SK-N-SH (cell line): ENCODE data around the gene RAG2. TPM values are rescaled to one million over a fixed set of nuclear protein-coding genes. Genes with fewer than 3 reads are reported as not detected.

Experiments used
- CTCF ChIA-PET: fragments of 300-600, 350-600 bp; formaldehyde crosslinking; extraction: SDS; loops from one replicate; lab custom pipeline; 2021; lab: Yijun Ruan, JAX
- POLR2A ChIA-PET: fragments of 350-600 bp; sonication (Branson Sonifier 250); formaldehyde crosslinking; extraction: SDS; loops from one replicate; lab custom pipeline; 2020; ENCODE audit warnings: antibody characterized with exemption, inconsistent platforms; lab: Yijun Ruan, JAX
- DNase-seq: peaks from one replicate; pipeline ENCODE4 v3.0.0; 2012
- H2AFZ ChIP-seq: fragments of 200-600 bp; sonication (generic); 2 replicates; pipeline ENCODE4 v1.8.1; 2016; ENCODE audit warnings: antibody characterized with exemption, mild to moderate bottlenecking, low read depth
- H3F3A ChIP-seq: fragments of 200-600 bp; sonication (generic); replicated peaks from 2 replicates; pipeline ENCODE3; 2016; ENCODE audit warnings: antibody characterized with exemption, mild to moderate bottlenecking; ENCODE audit not compliant: insufficient read depth
- H3K27ac ChIP-seq, 2 experiments: fragments of 200-500 bp in 1 of 2; fragments of 200-600 bp in 1 of 2; sonication (Bioruptor generic) in 1 of 2; sonication (generic), shearing (Covaris generic) in 1 of 2; 2 replicates each; pipeline versions ENCODE4 v1.5.1 to v1.6.1; 2014 to 2016; ENCODE audit warnings: low read depth in 2 of 2, inconsistent platforms in 1 of 2, low read length in 1 of 2, mild to moderate bottlenecking in 1 of 2, mixed read lengths in 1 of 2
- H3K27me3 ChIP-seq: fragments of 200-600 bp; sonication (generic), shearing (Covaris generic); 2 replicates; pipeline ENCODE4 v1.6.1; 2016; ENCODE audit warnings: mixed run types; ENCODE audit not compliant: insufficient read depth
- H3K36me3 ChIP-seq, 2 experiments: fragments of 200-500 bp in 1 of 2; fragments of 200-600 bp in 1 of 2; sonication (Bioruptor generic) in 1 of 2; sonication (generic) in 1 of 2; replicated peaks in 1 of 2; 2 replicates each; pipeline versions ENCODE3 to v1.5.1; 2014 to 2016; ENCODE audit warnings: low read length in 1 of 2, mild to moderate bottlenecking in 1 of 2; ENCODE audit not compliant: insufficient read depth in 2 of 2, control insufficient read depth in 1 of 2
- H3K4me1 ChIP-seq, 2 experiments: fragments of 200-500 bp in 1 of 2; fragments of 200-600 bp in 1 of 2; sonication (Bioruptor generic) in 1 of 2; sonication (generic), shearing (Covaris generic) in 1 of 2; 2 replicates each; pipeline versions ENCODE4 v1.5.1 to v1.6.1; 2014 to 2016; ENCODE audit warnings: low read depth in 1 of 2, low read length in 1 of 2, mixed run types in 1 of 2; ENCODE audit not compliant: insufficient read depth in 2 of 2, control insufficient read depth in 1 of 2
- H3K4me2 ChIP-seq: fragments of 200-600 bp; sonication (generic), shearing (Covaris generic); 2 replicates; pipeline ENCODE4 v1.6.1; 2017; ENCODE audit warnings: mixed run types
- H3K4me3 ChIP-seq, 2 experiments: fragments of 200-500 bp in 1 of 2; fragments of 200-600 bp in 1 of 2; sonication (Bioruptor generic) in 1 of 2; sonication (generic), shearing (Covaris generic) in 1 of 2; 2 replicates each; pipeline versions ENCODE4 v1.5.1 to v1.8.1; 2014 to 2016; ENCODE audit warnings: low read depth in 2 of 2, inconsistent platforms in 1 of 2, low read length in 1 of 2, mild to moderate bottlenecking in 1 of 2, mixed read lengths in 1 of 2, moderate library complexity in 1 of 2
- H3K79me2 ChIP-seq: fragments of 200-600 bp; sonication (generic); 2 replicates; pipeline ENCODE4 v1.8.1; 2017; ENCODE audit warnings: mild to moderate bottlenecking; ENCODE audit not compliant: insufficient read depth
- H3K9ac ChIP-seq: fragments of 200-600 bp; sonication (generic); 2 replicates; pipeline ENCODE4 v1.6.1; 2017; ENCODE audit warnings: mixed run types
- H3K9me2 ChIP-seq: fragments of 200-600 bp; sonication (generic); 2 replicates; pipeline ENCODE4 v1.6.1; 2017; ENCODE audit warnings: mixed run types
- H3K9me3 ChIP-seq: fragments of 200-600 bp; sonication (generic); 2 replicates; pipeline ENCODE4 v1.6.1; 2017; ENCODE audit warnings: mixed run types, mild to moderate bottlenecking, moderate library complexity
- H4K20me1 ChIP-seq: fragments of 200-600 bp; sonication (generic); 2 replicates; pipeline ENCODE4 v1.6.1; 2017; ENCODE audit warnings: mild to moderate bottlenecking, mixed run types; ENCODE audit not compliant: insufficient read depth
- CHD2 ChIP-seq: fragments of 150-350 bp; IDR thresholded peaks from 2 replicates; pipeline ENCODE4 v1.6.1; 2018; ENCODE audit warnings: low read length; ENCODE audit not compliant: partially characterized antibody
- ELF1 ChIP-seq: IDR thresholded peaks from 2 replicates; pipeline ENCODE4 v1.4.0; 2012
- GABPA ChIP-seq: IDR thresholded peaks from 2 replicates; pipeline ENCODE4 v1.4.0; 2012; ENCODE audit warnings: low read depth, mild to moderate bottlenecking
- GATA2 ChIP-seq: sonication (generic); formaldehyde crosslinking; IDR thresholded peaks from 2 replicates; pipeline ENCODE4 v1.5.0; 2020; ENCODE audit warnings: mild to moderate bottlenecking, missing genetic modification reagents
- JUND ChIP-seq: IDR thresholded peaks from 2 replicates; pipeline ENCODE4 v1.4.0; 2012
- MEF2A ChIP-seq: IDR thresholded peaks from 2 replicates; pipeline ENCODE4 v1.4.0; 2012; ENCODE audit warnings: low read depth, borderline replicate concordance
- NRF1 ChIP-seq: IDR thresholded peaks from 2 replicates; pipeline ENCODE4 v1.6.1; 2012; ENCODE audit warnings: low read depth, mild to moderate bottlenecking, low read length
- POLR2AphosphoS5 ChIP-seq: IDR thresholded peaks from 2 replicates; pipeline ENCODE4 v1.6.1; 2012; ENCODE audit warnings: low read depth, low read length
- RCOR1 ChIP-seq: fragments of 150-350 bp; IDR thresholded peaks from 2 replicates; pipeline ENCODE4 v1.6.1; 2017; ENCODE audit warnings: antibody characterized with exemption, low read length
- RFX5 ChIP-seq: IDR thresholded peaks from 2 replicates; pipeline ENCODE4 v1.6.1; 2012; ENCODE audit warnings: mild to moderate bottlenecking, improper control_type of control experiment, low read length
- RXRA ChIP-seq: IDR thresholded peaks from 2 replicates; pipeline ENCODE4 v1.4.0; 2012; ENCODE audit warnings: low read depth, mild to moderate bottlenecking, borderline replicate concordance
- SIN3A ChIP-seq: IDR thresholded peaks from 2 replicates; pipeline ENCODE4 v1.6.1; 2012; ENCODE audit warnings: low read depth, mild to moderate bottlenecking, low read length, moderate library complexity, borderline replicate concordance
- SMC3 ChIP-seq: IDR thresholded peaks from 2 replicates; pipeline ENCODE4 v1.6.1; 2012; ENCODE audit warnings: low read depth, low read length, improper control_type of control experiment
- TCF12 ChIP-seq: IDR thresholded peaks from 2 replicates; pipeline ENCODE4 v1.4.0; 2012
- TEAD4 ChIP-seq: IDR thresholded peaks from 2 replicates; pipeline ENCODE4 v1.4.0; 2012; ENCODE audit warnings: mild to moderate bottlenecking, borderline replicate concordance; ENCODE audit not compliant: insufficient read depth
- USF2 ChIP-seq: fragments of 150-350 bp; IDR thresholded peaks from 2 replicates; pipeline ENCODE4 v1.6.1; 2017; ENCODE audit warnings: antibody characterized with exemption, low read length, low read depth, borderline replicate concordance
- YY1 ChIP-seq: IDR thresholded peaks from 2 replicates; pipeline ENCODE4 v1.4.0; 2012; ENCODE audit warnings: low read depth, mild to moderate bottlenecking
- ZBTB33 ChIP-seq: IDR thresholded peaks from 2 replicates; pipeline ENCODE4 v1.4.0; 2012; ENCODE audit warnings: low read depth, borderline replicate concordance
- WGBS: methylation state at CpG from one replicate; pipeline ENCODE4 v1.1.6; 2017; ENCODE audit warnings: low lambda C conversion rate; 5-methylcytosine and 5-hydroxymethylcytosine counted together
- polyA plus RNA-seq, 3 experiments: library from polyadenylated mRNA; depleted of rRNA; stranded (reverse); fragments of >200 nt; gene quantifications; 2 replicates each; pipeline ENCODE4 v1.2.3, GENCODE V29; 2012
- TF ChIP-seq, protein P1 (sequence below): IDR thresholded peaks from 2 replicates; pipeline ENCODE4 v1.6.1; 2012; ENCODE audit warnings: mild to moderate bottlenecking, low read depth, low read length, moderate library complexity
- TF ChIP-seq, protein P2 (sequence below): fragments of 150-350 bp; IDR thresholded peaks from 2 replicates; pipeline ENCODE4 v1.6.1; 2016; ENCODE audit warnings: mild to moderate bottlenecking, low read depth, low read length
- TF ChIP-seq, protein P3 (sequence below): IDR thresholded peaks from 2 replicates; pipeline ENCODE4 v1.4.0; 2012; ENCODE audit warnings: low read depth
- TF ChIP-seq, protein P4 (sequence below): fragments of 200-600 bp; sonication (generic); IDR thresholded peaks from 2 replicates; pipeline ENCODE4 v1.6.1; 2017; ENCODE audit warnings: antibody characterized with exemption, mild to moderate bottlenecking, moderate library complexity

The RAG2 gene
- polyA plus RNA-seq, 1 of the 3 experiments (the other 2 are of a cell fraction): 0.15 TPM

GRCh38 chr11:36596880-36597279, 1.2 kb downstream of the RAG2 start (continued):
- TF ChIP-seq, protein P1, sequence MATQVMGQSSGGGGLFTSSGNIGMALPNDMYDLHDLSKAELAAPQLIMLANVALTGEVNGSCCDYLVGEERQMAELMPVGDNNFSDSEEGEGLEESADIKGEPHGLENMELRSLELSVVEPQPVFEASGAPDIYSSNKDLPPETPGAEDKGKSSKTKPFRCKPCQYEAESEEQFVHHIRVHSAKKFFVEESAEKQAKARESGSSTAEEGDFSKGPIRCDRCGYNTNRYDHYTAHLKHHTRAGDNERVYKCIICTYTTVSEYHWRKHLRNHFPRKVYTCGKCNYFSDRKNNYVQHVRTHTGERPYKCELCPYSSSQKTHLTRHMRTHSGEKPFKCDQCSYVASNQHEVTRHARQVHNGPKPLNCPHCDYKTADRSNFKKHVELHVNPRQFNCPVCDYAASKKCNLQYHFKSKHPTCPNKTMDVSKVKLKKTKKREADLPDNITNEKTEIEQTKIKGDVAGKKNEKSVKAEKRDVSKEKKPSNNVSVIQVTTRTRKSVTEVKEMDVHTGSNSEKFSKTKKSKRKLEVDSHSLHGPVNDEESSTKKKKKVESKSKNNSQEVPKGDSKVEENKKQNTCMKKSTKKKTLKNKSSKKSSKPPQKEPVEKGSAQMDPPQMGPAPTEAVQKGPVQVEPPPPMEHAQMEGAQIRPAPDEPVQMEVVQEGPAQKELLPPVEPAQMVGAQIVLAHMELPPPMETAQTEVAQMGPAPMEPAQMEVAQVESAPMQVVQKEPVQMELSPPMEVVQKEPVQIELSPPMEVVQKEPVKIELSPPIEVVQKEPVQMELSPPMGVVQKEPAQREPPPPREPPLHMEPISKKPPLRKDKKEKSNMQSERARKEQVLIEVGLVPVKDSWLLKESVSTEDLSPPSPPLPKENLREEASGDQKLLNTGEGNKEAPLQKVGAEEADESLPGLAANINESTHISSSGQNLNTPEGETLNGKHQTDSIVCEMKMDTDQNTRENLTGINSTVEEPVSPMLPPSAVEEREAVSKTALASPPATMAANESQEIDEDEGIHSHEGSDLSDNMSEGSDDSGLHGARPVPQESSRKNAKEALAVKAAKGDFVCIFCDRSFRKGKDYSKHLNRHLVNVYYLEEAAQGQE: no peak
- TF ChIP-seq NRF1: no peak

GRCh38 chr11:36594316-36594989, 3.6 kb downstream of the RAG2 start, which contains the start of gene IFTAP:
IFTAP (plus strand) TSS chr11:36594502; CDS start chr11:36610104, 15,602 bp downstream.
- no peaks in the 10 kb centered on the region for H3K36me3 ChIP-seq
- H3K9me3 ChIP-seq: no peaks in the 10 kb centered on the region
- WGBS: under 1% methylated on average over 23 of the region's 29 CpGs
- no peaks in the 10 kb centered on the region for H3K79me2 ChIP-seq
- H3K4me3 ChIP-seq: peak within 1 kb of the TSS; percentile 88 to 94
- peak within 1 kb of the TSS; percentile 93 for H2AFZ ChIP-seq
- H3K9ac ChIP-seq: peak within 1 kb of the TSS; percentile 63
- ChIA-PET POLR2A (no interaction called here), CTCF (interaction anchor here (0.9 to 1.5 kb wide), 4 partner anchors 20 to 153 kb away, joined by 3 to 7 read pairs (median 3); no protein-coding TSS in a partner anchor)
- H3K4me1 ChIP-seq: peaks cover 4 to 11% of the 10 kb centered on the region in 2 experiments; a peak in 3 of 4 replicates
- H4K20me1 ChIP-seq: no peaks in the 10 kb centered on the region
- H3K9me2 ChIP-seq: no peaks in the 10 kb centered on the region
- H3K27me3 ChIP-seq: no peaks in the 10 kb centered on the region
- H3K4me2 ChIP-seq: peak within 1 kb of the TSS; percentile 71
- peak within 1 kb of the TSS in 1 of 2 experiments; percentile 96; a peak in 2 of 4 replicates for H3K27ac ChIP-seq
- H3F3A ChIP-seq: no peaks in the 10 kb centered on the region
- DNase-seq: peak; percentile 75
- TF ChIP-seq SMC3 (no peak), MEF2A (no peak), TCF12 (no peak), TEAD4 (peak; percentile 56; the same call in 1 of the 2 replicates), RFX5 (no peak), ELF1 (peak; percentile 67), USF2 (no peak), POLR2AphosphoS5 (peak; percentile 58; the same call in 1 of the 2 replicates), SIN3A (peak; percentile 51; the same call in 1 of the 2 replicates), JUND (no peak), ZBTB33 (no peak), RXRA (no peak), CHD2 (peak; percentile 78), YY1 (0 out of 2 replicates have a peak, but pooled peaks have one; percentile 33), RCOR1 (peak; percentile 41; the same call in 1 of the 2 replicates), GABPA (peak; percentile 70), GATA2 (no peak)
- TF ChIP-seq, protein P2, sequence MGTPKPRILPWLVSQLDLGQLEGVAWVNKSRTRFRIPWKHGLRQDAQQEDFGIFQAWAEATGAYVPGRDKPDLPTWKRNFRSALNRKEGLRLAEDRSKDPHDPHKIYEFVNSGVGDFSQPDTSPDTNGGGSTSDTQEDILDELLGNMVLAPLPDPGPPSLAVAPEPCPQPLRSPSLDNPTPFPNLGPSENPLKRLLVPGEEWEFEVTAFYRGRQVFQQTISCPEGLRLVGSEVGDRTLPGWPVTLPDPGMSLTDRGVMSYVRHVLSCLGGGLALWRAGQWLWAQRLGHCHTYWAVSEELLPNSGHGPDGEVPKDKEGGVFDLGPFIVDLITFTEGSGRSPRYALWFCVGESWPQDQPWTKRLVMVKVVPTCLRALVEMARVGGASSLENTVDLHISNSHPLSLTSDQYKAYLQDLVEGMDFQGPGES: 0 out of 2 replicates have a peak, but pooled peaks have one; percentile 34
- TF ChIP-seq, protein P3, sequence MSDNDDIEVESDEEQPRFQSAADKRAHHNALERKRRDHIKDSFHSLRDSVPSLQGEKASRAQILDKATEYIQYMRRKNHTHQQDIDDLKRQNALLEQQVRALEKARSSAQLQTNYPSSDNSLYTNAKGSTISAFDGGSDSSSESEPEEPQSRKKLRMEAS: peak; percentile 73
- TF ChIP-seq, protein P4, sequence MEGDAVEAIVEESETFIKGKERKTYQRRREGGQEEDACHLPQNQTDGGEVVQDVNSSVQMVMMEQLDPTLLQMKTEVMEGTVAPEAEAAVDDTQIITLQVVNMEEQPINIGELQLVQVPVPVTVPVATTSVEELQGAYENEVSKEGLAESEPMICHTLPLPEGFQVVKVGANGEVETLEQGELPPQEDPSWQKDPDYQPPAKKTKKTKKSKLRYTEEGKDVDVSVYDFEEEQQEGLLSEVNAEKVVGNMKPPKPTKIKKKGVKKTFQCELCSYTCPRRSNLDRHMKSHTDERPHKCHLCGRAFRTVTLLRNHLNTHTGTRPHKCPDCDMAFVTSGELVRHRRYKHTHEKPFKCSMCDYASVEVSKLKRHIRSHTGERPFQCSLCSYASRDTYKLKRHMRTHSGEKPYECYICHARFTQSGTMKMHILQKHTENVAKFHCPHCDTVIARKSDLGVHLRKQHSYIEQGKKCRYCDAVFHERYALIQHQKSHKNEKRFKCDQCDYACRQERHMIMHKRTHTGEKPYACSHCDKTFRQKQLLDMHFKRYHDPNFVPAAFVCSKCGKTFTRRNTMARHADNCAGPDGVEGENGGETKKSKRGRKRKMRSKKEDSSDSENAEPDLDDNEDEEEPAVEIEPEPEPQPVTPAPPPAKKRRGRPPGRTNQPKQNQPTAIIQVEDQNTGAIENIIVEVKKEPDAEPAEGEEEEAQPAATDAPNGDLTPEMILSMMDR: no peak
